Umbilical cord (tissue), 2 donors: ENCODE results near the gene HS3ST3B1. TPM values are rescaled to one million over a fixed set of nuclear protein-coding genes. Genes with fewer than 3 reads are reported as not detected.

ENCODE experiments used
- DNase-seq: peaks from one replicate; pipeline ENCODE4 v3.0.0-alpha.2; 2015; ENCODE audit warnings: low spot score
- total RNA-seq: library from RNA; depleted of rRNA; stranded (reverse); fragments of >200 nt; gene quantifications from one replicate; pipeline ENCODE4 v1.2.3, GENCODE V29; 2014; ENCODE audit warnings: low replicate concordance; ENCODE audit not compliant: insufficient read depth

HS3ST3B1 gene
- total RNA-seq: 0.72 TPM

DNA sequence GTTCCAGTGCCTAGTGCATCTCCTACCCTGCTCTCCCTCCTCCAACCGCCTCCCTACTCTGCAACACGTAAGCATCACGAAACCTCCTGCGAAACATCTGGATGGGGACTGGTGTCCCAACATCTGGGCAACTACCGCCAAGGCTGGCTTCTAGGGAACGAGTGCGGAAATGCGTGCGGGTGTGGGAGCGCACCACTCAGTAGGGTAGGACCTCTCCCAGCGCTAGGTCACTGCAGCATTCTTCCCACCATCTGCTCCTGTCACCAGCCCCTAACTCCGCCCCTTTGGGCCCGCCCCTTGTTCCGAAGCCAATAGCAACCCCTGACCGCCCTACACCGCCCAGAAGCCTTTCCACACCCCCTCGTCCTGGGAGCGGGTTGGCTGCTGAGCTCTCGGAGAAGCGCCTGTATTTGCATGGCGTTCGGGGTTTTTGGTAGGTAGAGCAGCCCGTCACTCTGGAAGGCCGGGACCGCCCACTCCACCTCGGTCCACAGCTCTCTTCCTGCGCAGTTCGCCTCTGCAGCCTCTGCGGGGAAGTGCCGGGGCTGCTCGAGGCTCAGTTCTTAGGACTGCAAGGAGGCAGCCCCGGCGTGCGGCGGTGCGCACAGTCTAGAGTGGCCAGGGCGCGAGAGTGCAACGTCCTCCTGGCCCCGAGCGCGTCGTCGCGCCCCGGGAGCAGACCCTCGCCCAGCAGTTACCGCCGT is at the start of gene HS3ST3B1:
HS3ST3B1 (plus strand) TSS at position 507 of the 704 bp plus-strand sequence. CDS start 438 bp downstream, outside the sequence.
- peak; percentile 99 for DNase-seq

DNA sequence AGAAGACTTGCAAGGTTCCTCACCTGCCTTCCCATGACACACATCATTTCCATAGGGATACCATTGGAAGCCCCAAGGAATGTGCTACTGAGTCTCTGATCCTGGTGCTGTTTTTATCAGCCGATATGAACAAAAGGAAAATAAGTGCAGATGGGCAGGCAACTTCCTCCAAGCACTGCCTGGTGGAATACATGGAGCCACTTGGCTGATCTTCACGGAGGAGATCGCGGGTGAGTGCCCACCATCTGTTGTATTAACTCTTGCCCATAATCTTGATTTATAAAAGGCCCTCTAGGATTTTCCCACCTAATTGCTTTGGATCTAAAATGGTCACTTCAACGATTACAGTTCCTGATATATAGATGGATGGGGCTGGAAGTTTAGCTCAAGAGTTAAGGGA is 39.5 kb upstream of the HS3ST3B1 start:
- DNase-seq: no peak

DNA sequence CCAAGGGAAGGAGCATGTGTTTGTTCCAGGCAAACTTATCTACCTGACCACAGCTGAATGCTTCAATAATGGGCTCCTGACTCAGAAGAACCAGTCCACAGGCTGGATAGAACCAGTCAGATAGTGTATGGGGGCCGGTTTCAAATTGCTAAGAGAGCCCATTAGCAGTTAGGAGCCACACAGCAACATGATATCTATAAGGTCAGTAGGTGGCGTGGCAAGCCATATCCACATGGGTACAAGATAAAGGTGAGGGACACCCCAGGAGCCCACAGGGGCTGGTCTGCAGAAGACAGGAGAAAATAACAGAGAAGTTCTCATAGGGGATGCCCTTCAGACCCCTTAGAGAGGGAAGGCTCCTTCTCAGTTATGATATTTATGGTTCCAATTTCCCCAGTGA is 32.6 kb upstream of the HS3ST3B1 start:
- no peak for DNase-seq

DNA sequence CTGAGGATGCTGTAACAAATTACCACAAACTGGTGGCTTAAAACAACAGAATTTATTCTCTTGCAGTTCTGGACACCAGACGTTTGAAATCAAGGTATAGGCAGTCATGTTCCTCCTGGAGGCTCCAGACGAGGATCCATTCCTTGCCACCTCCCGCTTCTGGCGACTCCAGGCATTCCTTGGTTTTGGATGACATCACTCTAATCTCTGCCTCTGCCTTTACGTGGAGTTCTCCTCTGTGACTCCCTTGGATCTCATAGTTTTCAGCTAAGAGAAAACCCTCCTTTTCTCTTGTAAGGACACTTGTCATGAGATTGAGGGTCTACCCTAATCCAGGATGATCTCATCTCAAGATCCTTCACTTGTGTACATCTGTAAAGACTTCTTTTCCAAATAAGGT is 31.4 kb upstream of the HS3ST3B1 start:
- DNase-seq: no peak

DNA sequence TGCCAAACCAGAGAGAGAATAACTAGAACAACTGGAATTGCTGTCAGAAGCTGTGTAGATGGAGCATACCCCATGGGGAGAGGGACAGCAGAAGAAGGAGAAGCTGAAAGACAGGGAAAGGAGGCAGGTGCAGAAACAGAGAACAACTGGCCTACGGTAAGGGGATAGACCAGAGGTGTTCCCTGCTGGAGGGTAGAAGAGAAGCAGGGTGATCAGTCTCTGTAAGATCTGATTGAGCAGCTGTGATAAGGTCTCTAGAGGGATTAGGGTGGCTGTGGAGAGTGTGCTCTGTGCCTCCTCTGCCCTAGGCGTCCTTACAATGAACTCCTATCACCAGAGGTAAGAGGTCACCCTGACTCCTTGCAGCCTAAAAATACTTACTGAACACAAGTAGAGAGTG is 30.4 kb upstream of the HS3ST3B1 start:
- no peak for DNase-seq

DNA sequence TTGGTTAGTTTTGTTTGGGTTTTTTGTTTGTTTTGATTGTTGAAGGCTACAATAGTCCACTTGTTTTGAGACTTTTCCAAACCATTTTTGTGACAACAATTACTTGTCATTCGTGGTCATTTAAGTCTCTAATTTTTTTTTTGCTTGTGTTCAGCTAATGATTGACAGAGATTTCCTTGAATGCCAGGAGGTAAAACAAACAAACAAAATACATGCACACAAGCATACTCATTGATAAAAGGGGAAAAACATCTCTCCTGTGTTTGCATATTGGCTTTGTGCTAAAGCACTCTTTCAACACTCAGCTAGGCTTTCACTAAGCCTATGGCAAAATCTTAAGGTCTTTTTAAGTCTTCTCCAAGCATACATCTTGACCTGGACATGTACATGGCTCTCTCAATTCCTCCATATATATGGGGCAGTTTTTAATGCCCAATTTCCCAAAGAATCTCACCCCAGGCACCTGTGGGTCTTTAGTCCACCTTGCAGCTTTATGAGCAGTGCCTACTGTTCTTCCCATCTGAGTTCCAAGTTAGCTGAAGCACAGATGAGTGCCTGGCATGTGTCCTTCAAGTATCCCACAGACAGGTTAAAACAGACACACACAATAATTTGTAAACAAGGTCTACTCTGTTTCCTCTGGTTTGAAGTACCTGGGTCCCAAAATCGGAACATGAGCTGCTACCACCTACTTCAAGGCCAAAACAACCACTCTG is 24.2 kb upstream of the HS3ST3B1 start:
- no peak for DNase-seq

DNA sequence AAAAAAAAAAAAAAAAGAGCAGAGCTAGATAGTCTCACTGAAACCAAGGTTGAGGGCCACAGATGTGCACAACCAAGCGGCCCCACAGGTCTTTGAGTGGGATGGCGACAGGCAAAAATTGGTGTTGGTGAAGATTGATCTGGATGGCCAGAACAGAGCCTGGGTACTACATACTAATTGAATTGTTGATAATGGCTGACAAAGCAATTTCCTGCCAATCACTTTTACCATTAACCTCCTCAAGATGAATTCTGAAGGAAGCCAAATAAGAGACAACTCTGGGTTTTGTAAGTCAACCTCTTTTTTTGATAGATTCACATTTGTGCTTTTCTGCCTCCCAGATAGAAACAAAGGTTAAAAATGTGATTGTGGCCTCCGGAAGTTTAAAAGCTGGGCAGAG is 19.4 kb upstream of the HS3ST3B1 start:
- DNase-seq: no peak

DNA sequence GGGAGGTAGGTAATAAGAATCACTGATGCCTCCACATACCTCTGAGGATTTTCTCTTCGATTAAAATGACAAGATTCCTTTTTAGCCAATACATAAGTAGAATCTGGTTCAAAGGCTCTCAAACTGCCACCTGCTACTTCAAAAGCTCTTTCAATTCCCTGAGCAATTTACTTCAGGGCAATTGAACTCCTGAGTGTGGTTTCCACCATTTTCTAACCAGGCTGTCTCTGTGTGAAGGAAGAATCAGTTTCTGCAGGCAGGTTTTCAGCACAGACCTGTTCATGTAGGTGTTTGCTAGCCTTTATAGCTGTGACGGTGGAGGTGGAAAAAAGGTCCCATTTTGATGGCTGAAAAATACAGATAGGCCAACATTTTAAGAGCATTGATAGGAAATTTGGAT is 18.2 kb upstream of the HS3ST3B1 start:
- DNase-seq: no peak

DNA sequence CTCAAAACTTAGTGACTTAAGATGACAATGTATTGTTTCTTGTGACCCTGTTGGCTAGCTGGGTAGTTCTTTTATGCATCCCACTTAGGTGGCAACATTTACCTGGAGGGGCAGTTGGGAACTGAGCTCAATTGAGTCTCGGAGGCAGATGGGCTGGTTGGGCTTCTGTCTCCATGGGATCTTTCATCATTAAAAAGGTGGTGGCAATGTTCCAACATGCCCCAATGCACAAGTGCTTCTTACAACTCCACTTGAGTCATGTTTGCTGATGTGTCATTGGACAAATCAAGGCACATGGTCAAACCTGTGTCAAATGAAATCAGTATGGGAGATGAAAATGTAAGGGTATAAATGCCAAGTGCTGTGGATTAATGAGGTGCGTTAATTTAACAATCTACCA is 11.7 kb upstream of the HS3ST3B1 start:
- DNase-seq: no peak

DNA sequence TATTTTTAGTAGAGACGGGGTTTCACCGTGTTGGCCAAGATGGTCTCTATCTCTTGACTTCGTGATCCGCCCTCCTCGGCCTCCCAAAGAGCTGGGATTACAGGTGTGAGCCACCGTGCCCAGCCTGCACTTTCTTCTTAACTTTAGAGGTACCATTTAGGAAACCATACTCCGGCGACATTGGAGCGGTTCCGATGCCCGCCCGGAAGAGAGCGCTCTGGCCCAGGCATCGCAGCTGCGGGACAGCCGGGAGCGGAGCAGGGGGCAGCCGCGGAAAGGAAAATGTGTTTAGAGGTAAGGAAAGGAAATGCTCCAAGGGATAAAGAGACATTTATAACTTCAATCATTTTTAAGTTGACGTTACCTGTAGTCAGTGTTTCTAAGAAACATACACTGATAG is 6.0 kb upstream of the HS3ST3B1 start:
- DNase-seq: no peak

DNA sequence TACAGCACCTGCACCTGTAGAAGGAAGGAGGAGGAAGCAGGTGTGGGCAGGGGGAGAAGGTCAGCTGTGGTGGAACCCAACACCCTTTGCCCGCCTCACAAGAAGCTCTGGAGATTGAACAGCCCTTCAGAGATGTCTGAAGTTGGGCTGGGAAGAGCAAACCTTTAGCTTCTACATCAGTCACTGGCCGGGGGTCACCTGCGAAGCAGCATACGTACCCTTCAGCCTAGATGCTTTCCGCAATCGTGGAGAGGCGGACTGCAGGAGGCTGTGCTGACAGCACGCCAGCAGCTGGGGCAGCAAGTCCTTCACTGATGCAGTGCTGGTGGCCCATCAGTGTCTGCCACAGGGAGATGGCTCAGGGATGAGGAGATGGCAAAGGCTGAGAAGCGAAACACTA is 5.2 kb upstream of the HS3ST3B1 start:
- DNase-seq: no peak

DNA sequence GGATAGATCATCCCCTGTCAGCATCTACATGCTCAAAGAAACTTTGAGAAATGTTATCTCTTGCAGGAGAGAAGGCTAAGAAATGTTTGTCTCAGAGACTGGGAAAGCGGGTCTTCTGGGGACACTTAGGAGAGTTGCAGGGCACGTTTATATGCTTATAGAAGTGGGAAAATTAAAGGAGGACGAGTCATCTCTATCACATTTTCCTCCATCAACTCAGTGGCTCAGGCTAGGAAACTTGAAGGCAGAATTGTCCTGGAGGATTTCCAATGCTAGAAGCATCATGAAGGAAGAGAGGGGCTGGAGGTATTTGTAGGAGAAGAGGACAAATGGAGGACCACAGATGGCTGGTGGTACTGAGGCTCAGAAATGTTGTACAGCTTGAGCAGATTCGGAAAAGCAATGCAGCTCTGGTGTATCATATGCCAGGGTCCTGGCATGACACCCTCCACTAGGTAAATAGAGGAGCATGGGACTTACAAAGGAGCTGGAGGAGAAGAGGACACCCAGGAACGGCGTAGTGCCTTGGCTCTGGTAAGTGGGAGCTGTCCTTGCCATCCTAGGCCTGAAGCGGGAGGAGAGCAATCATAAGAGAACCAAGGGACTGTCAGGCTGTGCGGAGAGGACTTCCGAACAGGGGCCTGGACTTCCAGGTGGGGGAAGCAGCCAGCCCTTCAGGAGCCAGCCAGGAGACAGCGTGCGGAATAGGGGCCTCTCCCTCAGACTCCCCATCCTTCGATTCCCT is 4.5 kb upstream of the HS3ST3B1 start:
- no peak for DNase-seq

DNA sequence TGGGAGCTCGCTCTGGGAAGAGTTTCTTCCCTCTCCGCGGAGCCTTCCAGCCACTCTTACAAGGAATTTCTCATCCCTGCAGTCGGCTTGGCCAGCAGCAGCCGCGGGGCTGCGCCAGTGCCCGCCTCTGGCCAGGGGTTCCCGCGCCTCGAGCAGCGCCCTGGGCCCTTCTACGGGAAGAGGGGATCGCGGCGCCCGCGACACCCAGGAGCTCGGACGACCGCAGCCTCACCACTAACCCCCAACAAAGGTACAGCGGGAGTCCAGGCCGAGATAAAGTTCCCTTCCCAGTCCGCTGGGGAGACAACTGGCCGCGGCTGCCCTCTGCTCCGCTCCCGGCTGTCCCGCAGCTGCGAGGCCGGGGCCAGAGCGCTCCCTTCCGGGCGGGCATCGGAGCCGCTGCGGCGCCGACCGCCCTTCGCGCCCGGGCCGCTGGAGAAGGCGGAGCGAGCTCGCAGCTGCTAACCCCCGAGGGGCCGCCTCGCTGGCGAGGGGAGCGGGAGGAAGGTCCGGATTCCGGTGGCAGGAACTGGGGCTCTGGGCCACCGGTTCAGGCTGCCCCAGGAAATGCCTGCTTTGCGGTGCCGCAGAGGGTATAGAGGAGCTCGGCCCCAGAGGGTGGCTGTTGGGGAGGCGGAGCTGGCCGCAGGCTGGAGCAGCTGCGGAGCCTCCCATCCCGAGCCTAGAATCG is 3.6 kb upstream of the HS3ST3B1 start:
- DNase-seq: no peak

DNA sequence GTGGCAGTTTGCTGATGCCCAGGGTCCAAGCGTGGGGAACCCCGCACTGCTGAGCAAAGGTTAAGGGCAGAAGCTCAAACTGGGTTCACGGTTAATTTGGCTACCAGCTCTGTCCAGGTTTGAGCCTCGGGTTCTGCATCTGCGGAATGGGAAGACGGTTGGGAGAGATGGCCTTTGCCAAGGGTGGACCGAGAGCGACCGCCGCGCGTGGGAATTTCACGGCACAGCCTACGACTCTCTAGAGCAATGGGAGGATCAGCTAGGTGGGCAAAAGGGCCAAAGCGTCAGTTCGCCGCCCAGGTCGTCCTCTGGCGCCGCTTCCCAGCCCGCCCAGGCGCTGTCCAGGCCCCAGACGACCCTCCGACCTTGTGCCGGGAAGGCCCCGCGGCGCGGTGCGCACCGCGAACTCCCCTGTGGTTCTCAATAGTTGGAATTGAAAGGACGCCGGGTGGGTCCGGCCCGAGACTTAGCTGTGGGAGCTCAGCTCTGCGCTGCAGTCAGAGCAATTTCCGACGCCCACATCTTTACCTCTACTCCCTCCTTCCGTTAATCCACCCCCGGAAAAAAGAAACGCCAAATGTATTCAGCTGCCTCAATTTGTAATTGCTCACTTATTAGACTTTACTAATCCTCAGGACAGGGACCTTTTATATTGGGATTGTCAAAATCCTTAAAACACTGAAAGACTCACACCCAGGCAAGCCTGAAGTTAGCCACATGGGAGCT is 2.5 kb upstream of the HS3ST3B1 start:
- DNase-seq: no peak

DNA sequence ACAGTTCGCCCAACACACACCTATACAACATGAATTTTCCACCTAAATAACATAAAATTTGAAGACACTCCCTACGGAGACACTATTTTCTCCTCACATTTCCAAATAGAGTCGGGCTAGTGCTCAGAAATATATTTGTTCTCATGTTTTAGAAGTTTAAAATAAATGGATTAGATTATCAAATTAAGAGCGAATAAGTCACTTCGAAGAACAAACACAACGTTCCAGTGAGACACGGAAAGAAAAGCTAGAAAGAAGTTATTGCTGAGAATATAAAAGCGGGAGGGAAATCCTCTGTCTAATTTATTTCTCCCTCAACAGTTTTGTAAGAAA is 2.0 kb upstream of the HS3ST3B1 start:
- no peak for DNase-seq

DNA sequence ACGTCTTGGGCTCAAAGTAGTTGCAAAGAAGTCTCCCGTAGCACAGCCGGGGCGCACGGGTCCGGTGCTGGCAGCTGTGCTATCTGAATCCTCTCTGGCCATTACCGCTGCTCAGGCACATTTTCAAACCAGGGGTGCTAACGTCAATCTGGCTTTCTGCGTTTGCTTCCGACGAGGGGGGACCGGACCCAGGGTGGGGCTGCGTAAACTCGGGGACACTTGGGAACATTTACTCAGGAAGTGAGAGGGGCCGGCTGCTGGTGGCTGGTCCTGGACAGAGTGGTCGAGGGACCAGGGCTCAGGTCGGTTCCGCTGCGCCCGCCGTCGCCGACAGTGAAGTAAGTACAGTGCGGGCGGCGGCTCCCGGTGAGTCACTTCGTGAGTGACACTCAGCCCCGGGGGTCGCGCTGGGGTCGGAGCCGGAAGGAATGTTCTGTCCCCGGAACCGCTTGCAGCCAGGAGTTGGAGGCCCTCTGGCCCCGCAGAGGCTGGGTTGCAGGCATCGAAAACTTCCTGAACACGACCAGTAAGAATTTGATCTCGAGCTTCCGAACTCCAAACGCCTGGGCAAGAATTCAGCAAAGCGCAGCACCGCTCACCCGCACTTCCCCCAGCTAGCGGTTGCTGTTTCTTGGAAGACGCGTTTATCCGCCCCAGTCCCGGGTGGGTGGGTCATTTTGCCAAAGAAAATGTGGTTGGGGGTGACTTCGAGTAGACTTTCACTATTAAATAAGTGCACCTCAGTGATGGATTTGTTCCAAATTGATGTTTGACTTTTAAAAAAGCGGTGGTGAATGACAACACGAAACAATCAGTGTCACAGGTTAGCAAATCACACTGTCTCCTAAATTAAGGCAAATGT is 1.4 kb upstream of the HS3ST3B1 start:
- peak; percentile 38 for DNase-seq

DNA sequence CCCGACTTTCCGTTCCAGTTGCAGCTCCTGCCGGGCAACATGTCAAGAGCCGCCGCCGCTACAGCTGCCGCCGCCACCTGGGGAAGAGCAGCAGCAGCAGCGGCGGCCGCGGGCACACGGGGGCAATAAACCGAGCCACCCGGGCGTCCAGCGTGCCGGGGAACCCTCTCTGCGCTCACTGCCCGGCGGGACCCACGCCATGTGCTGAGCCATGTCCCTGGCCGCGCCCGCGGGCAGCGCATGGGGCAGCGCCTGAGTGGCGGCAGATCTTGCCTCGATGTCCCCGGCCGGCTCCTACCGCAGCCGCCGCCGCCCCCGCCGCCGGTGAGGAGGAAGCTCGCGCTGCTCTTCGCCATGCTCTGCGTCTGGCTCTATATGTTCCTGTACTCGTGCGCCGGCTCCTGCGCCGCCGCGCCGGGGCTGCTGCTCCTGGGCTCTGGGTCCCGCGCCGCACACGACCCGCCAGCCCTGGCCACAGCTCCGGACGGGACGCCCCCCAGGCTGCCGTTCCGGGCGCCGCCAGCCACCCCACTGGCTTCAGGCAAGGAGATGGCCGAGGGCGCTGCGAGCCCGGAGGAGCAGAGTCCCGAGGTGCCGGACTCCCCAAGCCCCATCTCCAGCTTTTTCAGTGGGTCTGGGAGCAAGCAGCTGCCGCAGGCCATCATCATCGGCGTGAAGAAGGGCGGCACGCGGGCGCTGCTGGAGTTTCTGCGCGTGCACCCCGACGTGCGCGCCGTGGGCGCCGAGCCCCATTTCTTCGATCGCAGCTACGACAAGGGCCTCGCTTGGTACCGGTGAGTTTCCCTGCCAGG is 604 bp downstream of the HS3ST3B1 start:
- DNase-seq: peak; percentile 26

DNA sequence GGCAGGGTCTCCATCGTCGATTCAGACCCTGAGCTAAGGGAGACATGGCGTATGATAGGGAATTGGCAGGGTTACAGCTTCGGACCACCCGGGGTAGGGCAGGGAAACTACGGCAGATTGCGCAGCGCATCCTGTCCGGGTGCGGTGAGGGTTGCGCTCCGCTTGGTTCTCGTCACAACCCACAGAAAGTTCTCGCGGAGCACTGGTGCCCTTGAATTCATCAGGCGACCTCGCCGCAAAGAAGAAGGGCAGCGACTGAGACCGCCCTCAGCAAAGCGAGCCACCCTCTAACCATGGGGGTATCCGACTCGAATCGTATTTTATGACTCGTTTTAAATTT is 1.2 kb downstream of the HS3ST3B1 start:
- no peak for DNase-seq

DNA sequence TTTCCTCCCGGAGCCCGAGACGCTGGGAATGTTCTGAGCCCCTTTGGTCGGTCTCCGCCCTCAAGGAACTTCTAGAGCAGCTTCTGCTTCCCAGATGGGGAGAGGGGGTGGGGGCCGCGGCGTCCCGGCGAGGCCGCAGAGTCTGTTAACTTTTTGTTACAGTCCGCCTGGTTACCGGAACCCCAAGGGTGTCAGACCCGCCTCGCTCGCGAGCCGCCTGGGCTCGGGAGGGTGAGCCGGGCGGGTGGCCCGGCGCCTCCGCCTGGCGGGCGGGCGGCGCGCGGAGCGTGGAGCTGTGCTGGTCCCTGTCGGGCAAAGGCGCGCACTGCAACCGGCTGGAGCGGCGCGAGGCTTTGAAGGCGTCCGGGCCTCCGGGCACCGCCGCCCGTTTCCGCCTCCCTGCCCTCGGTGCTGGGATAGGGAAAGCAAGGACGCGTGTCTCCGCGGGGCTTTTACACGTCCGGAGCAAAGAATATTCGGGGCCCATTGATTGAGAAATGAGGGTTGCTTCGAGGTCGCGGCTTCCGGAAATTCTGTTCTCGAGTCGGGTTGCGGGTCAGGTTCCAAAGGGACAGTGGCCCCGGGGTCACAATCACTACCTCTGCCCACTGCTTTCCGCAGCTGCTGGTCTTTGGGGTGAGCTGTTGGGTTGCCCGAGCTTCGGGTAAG is 1.7 kb downstream of the HS3ST3B1 start:
- DNase-seq: peak; percentile 75
